Neural cell (in vitro differentiated cells): Measurements from ENCODE around the gene COPZ1. TPM values are rescaled to one million over a fixed set of nuclear protein-coding genes. Genes with fewer than 3 reads are reported as not detected.

ENCODE experiments used
- H2AFZ ChIP-seq: fragments of 200-600, 300-800 bp; sonication (generic), shearing (Covaris generic); 2 replicates; pipeline ENCODE4 v1.6.0; 2014; ENCODE audit warnings: low read depth, mild to moderate bottlenecking, antibody characterized with exemption, low read length, moderate library complexity
- H3F3A ChIP-seq: fragments of 200-600 bp; shearing (Covaris generic); 2 replicates; pipeline ENCODE4 v1.6.1; 2016; ENCODE audit warnings: mild to moderate bottlenecking, moderate library complexity, mixed read lengths, antibody characterized with exemption, low read length; ENCODE audit not compliant: insufficient read depth, poor library complexity, severe bottlenecking
- H3K27ac ChIP-seq: fragments of 200-600, 300-800 bp; sonication (generic), shearing (Covaris generic); 2 replicates; pipeline ENCODE4 v1.5.1; 2014; ENCODE audit warnings: mild to moderate bottlenecking, low read length, moderate library complexity
- H3K27me3 ChIP-seq: fragments of 300-800, 200-600 bp; sonication (generic), shearing (Covaris generic); 2 replicates; pipeline ENCODE4 v1.6.0; 2014; ENCODE audit warnings: mild to moderate bottlenecking, low read depth, low read length, moderate library complexity; ENCODE audit not compliant: insufficient read depth
- H3K36me3 ChIP-seq: fragments of 300-800, 200-600 bp; sonication (generic), shearing (Covaris generic); 2 replicates; pipeline ENCODE4 v1.5.1; 2014; ENCODE audit warnings: mild to moderate bottlenecking, antibody characterized with exemption, low read length, moderate library complexity; ENCODE audit not compliant: insufficient read depth
- H3K4me2 ChIP-seq: fragments of 300-800, 200-600 bp; sonication (generic), shearing (Covaris generic); 2 replicates; pipeline ENCODE4 v1.6.0; 2014; ENCODE audit warnings: mild to moderate bottlenecking, low read length
- H3K4me3 ChIP-seq: fragments of 300-800, 200-600 bp; sonication (generic), shearing (Covaris generic); 2 replicates; pipeline ENCODE4 v1.5.1; 2014; ENCODE audit warnings: mild to moderate bottlenecking, low read length, moderate library complexity
- H3K79me2 ChIP-seq: fragments of 200-600 bp; shearing (Covaris generic); replicated peaks from 2 replicates; pipeline ENCODE4 v1.6.0; 2014; ENCODE audit warnings: mild to moderate bottlenecking, low read length, moderate library complexity; ENCODE audit not compliant: insufficient read depth
- H3K9ac ChIP-seq: fragments of 300-800, 200-600 bp; sonication (generic), shearing (Covaris generic); 2 replicates; pipeline ENCODE4 v1.6.1; 2016; ENCODE audit warnings: mild to moderate bottlenecking, low read length, mixed read lengths
- H3K9me2 ChIP-seq: fragments of 200-600 bp; shearing (Covaris generic); 2 replicates; pipeline ENCODE4 v1.6.1; 2016; ENCODE audit warnings: mild to moderate bottlenecking, low read length, mixed read lengths; ENCODE audit not compliant: insufficient read depth
- H3K9me3 ChIP-seq: fragments of 200-600, 300-800 bp; sonication (generic), shearing (Covaris generic); 2 replicates; pipeline ENCODE4 v1.6.1; 2016; ENCODE audit warnings: mild to moderate bottlenecking, mixed run types, low read length, moderate library complexity, mixed read lengths
- H4K20me1 ChIP-seq: fragments of 200-600 bp; shearing (Covaris generic); 2 replicates; pipeline ENCODE4 v1.6.1; 2016; ENCODE audit warnings: mild to moderate bottlenecking, mixed run types; ENCODE audit not compliant: insufficient read depth
- EP300 ChIP-seq: fragments of 450-650 bp; conservative IDR thresholded peaks from 2 replicates; pipeline ENCODE4 v1.6.1; 2014; ENCODE audit warnings: antibody characterized with exemption, mild to moderate bottlenecking, moderate library complexity; ENCODE audit not compliant: poor library complexity, severe bottlenecking
- EZH2 ChIP-seq: fragments of 200-600, 300-800 bp; shearing (Covaris generic), sonication (generic); IDR thresholded peaks from 2 replicates; pipeline ENCODE4 v1.6.1; 2014; ENCODE audit warnings: antibody characterized with exemption, low read length, borderline replicate concordance, mild to moderate bottlenecking; ENCODE audit not compliant: insufficient read depth, poor library complexity, severe bottlenecking
- MXI1 ChIP-seq: fragments of 450-650 bp; conservative IDR thresholded peaks from 2 replicates; pipeline ENCODE4 v1.6.1; 2014; ENCODE audit warnings: antibody characterized with exemption, mild to moderate bottlenecking; ENCODE audit not compliant: poor library complexity, severe bottlenecking
- POLR2AphosphoS5 ChIP-seq: IDR thresholded peaks from 2 replicates; pipeline ENCODE4 v1.6.1; 2012
- RAD21 ChIP-seq: fragments of 450-650 bp; conservative IDR thresholded peaks from 2 replicates; pipeline ENCODE4 v1.6.1; 2014; ENCODE audit warnings: antibody characterized with exemption, mild to moderate bottlenecking, moderate library complexity
- SMC3 ChIP-seq: fragments of 450-650 bp; conservative IDR thresholded peaks from 2 replicates; pipeline ENCODE4 v1.6.1; 2014; ENCODE audit warnings: antibody characterized with exemption, mild to moderate bottlenecking, moderate library complexity; ENCODE audit not compliant: poor library complexity
- TAF1 ChIP-seq: IDR thresholded peaks from 2 replicates; pipeline ENCODE4 v1.6.1; 2012; ENCODE audit warnings: low read depth
- polyA plus RNA-seq: library from polyadenylated mRNA; depleted of rRNA; stranded (reverse); fragments of >200 nt; gene quantifications from 2 replicates; pipeline ENCODE4 v1.2.3, GENCODE V29; 2014
- TF ChIP-seq, protein P1 (sequence below): fragments of 450-650 bp; IDR thresholded peaks from 2 replicates; pipeline ENCODE4 v1.5.1; 2014; ENCODE audit warnings: antibody characterized with exemption, mild to moderate bottlenecking, moderate library complexity; ENCODE audit not compliant: poor library complexity, severe bottlenecking
- TF ChIP-seq, protein P2 (sequence below): IDR thresholded peaks from 2 replicates; pipeline ENCODE4 v1.6.1; 2012; ENCODE audit warnings: borderline replicate concordance

The COPZ1 gene
- polyA plus RNA-seq, 1 donor from 2014 or later, result 192 TPM

DNA sequence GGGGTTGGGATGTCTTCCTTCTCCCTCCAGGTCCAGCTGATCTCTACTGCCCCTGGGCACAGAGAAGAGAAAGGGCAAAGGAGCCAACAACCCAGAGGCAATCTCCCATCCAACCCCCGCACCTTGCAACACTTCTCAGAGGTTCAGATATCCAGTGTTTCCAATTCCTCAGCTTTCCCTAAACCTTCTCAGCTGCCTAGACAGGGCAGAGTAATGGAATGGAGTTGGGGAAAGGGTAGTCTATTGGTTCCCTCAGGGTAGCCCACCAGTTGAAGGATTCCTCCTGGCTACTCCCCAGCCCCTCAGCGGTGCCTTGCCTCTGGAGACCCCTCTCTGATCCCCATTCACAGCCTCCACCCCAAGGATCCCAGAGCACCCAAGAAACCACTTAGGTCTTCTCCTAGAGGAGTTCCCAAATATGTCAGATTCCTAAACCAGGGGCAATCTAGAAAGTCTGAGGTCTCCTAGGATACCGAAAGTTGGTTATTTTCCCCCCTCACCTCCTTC, 24.7 kb upstream of the COPZ1 start:
- Histone ChIP-seq H3K79me2 (no peaks in the 10 kb centered on the region), H3K36me3 (no peaks in the 10 kb centered on the region), H3K27me3 (no peaks in the 10 kb centered on the region), H3K27ac (no peak overlapping the region), H3F3A (no peaks in the 10 kb centered on the region), H3K4me2 (no peak overlapping the region), H2AFZ (no peak overlapping the region), H3K9ac (no peak overlapping the region), H4K20me1 (no peaks in the 10 kb centered on the region), H3K9me2 (no peaks in the 10 kb centered on the region), H3K9me3 (no peaks in the 10 kb centered on the region), H3K4me3 (no peak overlapping the region)
- TF ChIP-seq MXI1, result no peak
- no peak for TF ChIP-seq EP300
- TF ChIP-seq POLR2AphosphoS5, result no peak
- TF ChIP-seq, protein P1, sequence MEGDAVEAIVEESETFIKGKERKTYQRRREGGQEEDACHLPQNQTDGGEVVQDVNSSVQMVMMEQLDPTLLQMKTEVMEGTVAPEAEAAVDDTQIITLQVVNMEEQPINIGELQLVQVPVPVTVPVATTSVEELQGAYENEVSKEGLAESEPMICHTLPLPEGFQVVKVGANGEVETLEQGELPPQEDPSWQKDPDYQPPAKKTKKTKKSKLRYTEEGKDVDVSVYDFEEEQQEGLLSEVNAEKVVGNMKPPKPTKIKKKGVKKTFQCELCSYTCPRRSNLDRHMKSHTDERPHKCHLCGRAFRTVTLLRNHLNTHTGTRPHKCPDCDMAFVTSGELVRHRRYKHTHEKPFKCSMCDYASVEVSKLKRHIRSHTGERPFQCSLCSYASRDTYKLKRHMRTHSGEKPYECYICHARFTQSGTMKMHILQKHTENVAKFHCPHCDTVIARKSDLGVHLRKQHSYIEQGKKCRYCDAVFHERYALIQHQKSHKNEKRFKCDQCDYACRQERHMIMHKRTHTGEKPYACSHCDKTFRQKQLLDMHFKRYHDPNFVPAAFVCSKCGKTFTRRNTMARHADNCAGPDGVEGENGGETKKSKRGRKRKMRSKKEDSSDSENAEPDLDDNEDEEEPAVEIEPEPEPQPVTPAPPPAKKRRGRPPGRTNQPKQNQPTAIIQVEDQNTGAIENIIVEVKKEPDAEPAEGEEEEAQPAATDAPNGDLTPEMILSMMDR, result no peak
- TF ChIP-seq SMC3, result no peak
- no peak for TF ChIP-seq RAD21
- no peak for TF ChIP-seq TAF1
- no peak for TF ChIP-seq EZH2
- TF ChIP-seq, protein P2, sequence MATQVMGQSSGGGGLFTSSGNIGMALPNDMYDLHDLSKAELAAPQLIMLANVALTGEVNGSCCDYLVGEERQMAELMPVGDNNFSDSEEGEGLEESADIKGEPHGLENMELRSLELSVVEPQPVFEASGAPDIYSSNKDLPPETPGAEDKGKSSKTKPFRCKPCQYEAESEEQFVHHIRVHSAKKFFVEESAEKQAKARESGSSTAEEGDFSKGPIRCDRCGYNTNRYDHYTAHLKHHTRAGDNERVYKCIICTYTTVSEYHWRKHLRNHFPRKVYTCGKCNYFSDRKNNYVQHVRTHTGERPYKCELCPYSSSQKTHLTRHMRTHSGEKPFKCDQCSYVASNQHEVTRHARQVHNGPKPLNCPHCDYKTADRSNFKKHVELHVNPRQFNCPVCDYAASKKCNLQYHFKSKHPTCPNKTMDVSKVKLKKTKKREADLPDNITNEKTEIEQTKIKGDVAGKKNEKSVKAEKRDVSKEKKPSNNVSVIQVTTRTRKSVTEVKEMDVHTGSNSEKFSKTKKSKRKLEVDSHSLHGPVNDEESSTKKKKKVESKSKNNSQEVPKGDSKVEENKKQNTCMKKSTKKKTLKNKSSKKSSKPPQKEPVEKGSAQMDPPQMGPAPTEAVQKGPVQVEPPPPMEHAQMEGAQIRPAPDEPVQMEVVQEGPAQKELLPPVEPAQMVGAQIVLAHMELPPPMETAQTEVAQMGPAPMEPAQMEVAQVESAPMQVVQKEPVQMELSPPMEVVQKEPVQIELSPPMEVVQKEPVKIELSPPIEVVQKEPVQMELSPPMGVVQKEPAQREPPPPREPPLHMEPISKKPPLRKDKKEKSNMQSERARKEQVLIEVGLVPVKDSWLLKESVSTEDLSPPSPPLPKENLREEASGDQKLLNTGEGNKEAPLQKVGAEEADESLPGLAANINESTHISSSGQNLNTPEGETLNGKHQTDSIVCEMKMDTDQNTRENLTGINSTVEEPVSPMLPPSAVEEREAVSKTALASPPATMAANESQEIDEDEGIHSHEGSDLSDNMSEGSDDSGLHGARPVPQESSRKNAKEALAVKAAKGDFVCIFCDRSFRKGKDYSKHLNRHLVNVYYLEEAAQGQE, result no peak

DNA sequence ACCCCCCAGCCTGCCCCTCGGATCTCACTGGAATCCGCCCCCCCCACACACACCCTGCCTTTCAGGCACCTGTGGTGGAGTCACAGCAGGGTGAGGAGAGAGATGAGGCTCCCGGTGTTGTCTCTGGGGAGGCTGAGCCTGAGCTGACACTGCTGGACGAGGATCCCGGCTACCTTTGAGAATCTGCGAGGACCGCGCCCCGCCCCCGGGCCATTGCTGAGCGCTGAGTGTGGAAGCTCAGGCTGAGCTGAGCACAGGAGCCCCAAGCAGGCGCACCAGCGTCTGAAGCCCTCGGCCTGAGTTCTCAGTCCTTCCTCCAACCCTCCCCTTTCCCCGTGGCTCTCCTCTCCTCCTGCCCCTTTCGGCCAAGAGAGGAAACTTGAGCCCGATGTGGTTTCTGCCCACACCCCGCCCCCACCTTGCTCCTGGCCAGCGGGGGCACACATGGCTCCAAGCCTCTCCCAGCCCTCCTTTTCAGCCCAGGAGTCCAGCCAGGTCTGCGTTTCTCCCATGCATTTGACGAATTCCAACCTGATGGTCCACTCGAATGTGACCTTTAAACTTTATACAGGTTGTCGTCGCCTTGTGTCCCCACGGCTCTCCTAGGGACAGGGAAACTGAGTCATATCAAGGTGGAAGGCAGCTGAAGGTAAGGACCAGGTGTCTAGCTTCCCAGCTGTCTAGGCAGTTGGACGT, 24.1 kb upstream of the COPZ1 start, which contains the start of gene NFE2:
TSS of gene NFE2 (minus strand) at position 284 of the 696 bp plus-strand sequence. CDS start 5,767 bp downstream, outside the sequence.
- TF ChIP-seq, protein P2, result no peak
- TF ChIP-seq POLR2AphosphoS5, result no peak
- no peak for TF ChIP-seq TAF1
- no peak for TF ChIP-seq EZH2
- TF ChIP-seq MXI1, result no peak
- no peak for TF ChIP-seq RAD21
- TF ChIP-seq EP300, result no peak
- TF ChIP-seq SMC3, result no peak
- no peaks in the 10 kb centered on the region for H4K20me1 ChIP-seq
- no peaks in the 10 kb centered on the region for H3K27me3 ChIP-seq
- H3F3A ChIP-seq, result no peaks in the 10 kb centered on the region
- H3K9me2 ChIP-seq, result no peaks in the 10 kb centered on the region
- H3K9ac ChIP-seq, result no peak within 1 kb of the TSS
- H3K36me3 ChIP-seq, result no peaks in the 10 kb centered on the region
- H3K79me2 ChIP-seq, result no peaks in the 10 kb centered on the region
- no peak within 1 kb of the TSS for H3K4me3 ChIP-seq
- H3K4me2 ChIP-seq, result no peak within 1 kb of the TSS
- H3K9me3 ChIP-seq, result no peaks in the 10 kb centered on the region
- H3K27ac ChIP-seq, result no peak within 1 kb of the TSS
- H2AFZ ChIP-seq, result no peak within 1 kb of the TSS
